HG03571 (cell line): ENCODE measurements around the gene PCDHGA6.
"Not testable (repeated sequence)": the region's sequence is repeated elsewhere in the genome, so short reads cannot be mapped to it uniquely, and the experiment has no call there.

Source experiments
- ATAC-seq: cut with Tn5 transposase; IDR thresholded peaks from one replicate; pipeline ENCODE4 v1.9.1; 2021; ENCODE audit not compliant: unreplicated experiment

Gene PCDHGA6

DNA sequence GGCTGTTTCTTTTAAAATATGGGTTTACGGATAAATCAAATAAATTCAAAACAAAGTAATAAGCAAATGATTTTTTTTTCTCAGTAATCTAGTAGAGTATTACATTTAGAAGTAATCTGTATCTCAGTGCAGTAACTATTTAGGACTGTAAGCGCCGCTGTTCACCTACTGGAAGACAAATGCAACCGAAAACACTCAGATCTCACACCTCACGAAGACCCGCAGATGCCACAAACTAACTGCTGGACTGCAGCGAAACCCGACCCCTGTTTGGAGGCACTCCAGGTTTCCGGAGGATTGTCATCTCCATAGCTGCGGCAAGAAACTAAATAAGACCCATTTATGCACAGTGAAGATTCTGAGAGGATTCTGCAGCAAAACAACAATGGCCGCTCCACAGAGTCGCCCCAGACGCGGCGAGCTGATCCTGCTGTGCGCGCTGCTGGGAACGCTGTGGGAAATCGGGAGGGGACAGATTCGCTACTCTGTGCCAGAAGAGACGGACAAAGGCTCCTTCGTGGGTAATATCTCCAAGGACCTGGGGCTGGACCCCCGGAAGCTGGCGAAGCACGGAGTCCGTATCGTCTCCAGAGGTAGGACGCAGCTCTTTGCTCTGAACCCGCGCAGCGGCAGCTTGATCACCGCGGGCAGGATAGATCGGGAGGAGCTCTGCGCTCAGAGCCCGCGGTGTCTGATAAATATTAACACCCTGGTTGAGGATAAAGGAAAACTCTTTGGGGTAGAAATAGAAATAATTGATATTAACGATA lies 18.9 kb downstream of the PCDHGA6 start, which contains the start of gene PCDHGA8:
Gene PCDHGA8 (plus strand): TSS at position 205 of the 770 bp plus-strand sequence. CDS start 181 bp downstream, at position 386.
- no peak for ATAC-seq

DNA sequence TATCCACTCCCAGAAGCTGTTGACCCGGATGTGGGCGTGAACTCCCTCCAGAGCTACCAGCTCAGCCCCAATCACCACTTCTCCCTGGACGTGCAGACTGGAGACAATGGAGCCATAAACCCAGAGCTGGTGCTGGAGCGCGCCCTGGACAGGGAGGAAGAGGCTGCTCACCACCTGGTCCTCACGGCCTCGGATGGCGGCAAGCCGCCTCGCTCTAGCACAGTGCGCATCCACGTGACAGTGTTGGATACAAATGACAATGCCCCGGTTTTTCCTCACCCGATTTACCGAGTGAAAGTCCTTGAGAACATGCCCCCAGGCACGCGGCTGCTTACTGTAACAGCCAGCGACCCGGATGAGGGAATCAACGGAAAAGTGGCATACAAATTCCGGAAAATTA lies 19.6 kb downstream of the PCDHGA6 start:
- no peak for ATAC-seq

DNA sequence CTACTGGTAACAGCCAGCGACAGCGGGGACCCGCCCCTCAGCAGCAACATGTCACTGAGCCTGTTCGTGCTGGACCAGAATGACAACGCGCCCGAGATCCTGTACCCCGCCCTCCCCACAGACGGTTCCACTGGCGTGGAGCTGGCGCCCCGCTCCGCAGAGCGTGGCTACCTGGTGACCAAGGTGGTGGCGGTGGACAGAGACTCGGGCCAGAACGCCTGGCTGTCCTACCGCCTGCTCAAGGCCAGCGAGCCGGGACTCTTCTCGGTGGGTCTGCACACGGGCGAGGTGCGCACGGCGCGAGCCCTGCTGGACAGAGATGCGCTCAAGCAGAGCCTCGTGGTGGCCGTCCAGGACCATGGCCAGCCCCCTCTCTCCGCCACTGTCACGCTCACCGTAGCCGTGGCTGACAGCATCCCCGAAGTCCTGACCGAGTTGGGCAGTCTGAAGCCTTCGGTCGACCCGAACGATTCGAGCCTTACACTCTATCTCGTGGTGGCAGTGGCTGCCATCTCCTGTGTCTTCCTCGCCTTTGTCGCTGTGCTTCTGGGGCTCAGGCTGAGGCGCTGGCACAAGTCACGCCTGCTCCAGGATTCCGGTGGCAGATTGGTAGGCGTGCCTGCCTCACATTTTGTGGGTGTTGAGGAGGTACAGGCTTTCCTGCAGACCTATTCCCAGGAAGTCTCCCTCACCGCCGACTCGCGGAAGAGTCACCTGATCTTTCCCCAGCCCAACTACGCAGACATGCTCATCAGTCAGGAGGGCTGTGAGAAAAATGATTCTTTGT lies 20.9 kb downstream of the PCDHGA6 start:
- not testable (repeated sequence) for ATAC-seq

DNA sequence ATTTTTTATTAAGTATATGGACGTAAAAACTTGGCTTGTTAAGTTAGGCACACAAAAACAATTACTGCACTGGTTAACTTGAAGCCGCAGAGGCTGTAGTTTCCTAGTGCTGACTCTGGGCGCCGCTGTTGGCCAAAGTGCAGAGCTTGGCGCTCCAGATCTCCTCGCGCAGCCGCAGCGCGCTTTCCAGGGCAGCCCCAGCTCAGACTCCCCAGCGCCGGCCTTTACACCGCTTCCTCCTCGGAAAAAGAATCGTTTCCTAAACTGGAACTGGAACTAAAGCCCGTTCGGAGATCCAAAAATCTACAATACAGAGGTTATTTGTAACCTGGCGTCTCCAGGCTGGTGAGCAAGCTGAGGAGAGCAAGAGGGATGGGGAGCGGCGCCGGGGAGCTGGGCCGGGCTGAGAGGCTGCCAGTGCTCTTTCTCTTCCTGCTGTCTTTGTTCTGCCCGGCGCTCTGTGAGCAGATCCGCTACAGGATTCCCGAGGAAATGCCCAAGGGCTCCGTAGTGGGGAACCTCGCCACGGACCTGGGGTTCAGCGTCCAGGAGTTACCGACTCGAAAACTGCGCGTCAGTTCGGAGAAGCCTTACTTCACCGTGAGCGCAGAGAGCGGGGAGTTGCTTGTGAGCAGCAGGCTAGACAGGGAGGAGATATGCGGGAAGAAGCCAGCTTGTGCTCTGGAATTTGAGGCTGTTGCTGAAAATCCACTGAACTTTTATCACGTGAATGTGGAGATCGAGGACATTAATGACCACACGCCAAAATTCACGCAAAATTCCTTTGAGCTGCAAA lies 24.3 kb downstream of the PCDHGA6 start, which contains the start of gene PCDHGB5:
Gene PCDHGB5 (plus strand): TSS at position 192 of the 796 bp plus-strand sequence. CDS start 181 bp downstream, at position 373.
- ATAC-seq = peak; percentile 88

DNA sequence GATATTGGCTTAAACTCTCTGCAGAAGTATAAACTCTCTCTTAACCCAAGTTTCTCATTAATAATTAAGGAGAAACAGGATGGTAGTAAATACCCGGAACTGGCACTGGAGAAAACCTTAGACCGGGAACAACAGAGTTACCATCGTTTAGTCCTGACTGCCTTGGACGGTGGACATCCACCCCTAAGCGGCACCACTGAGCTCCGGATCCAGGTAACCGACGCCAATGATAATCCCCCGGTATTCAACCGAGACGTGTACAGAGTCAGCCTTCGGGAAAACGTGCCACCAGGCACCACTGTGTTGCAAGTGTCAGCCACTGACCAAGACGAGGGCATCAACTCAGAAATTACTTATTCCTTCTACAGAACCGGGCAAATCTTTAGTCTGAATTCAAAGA lies 24.9 kb downstream of the PCDHGA6 start:
- ATAC-seq = no peak

DNA sequence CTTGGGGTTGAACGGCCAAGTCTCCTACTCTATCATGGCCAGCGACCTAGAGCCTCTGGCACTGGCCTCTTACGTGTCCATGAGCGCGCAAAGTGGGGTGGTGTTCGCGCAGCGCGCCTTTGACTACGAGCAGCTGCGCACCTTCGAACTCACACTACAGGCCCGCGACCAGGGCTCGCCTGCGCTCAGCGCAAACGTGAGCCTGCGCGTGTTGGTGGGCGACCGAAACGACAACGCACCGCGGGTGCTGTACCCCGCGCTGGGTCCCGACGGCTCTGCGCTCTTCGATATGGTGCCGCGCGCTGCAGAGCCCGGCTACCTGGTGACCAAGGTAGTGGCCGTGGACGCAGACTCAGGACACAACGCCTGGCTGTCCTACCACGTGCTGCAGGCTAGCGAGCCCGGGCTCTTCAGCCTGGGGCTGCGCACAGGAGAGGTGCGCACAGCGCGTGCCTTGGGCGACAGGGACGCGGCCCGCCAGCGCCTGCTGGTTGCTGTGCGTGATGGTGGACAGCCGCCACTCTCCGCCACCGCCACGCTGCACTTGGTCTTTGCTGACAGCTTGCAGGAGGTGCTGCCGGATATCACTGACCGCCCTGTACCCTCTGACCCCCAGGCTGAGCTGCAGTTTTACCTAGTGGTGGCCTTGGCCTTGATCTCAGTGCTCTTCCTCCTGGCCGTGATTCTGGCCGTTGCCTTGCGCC lies 26.0 kb downstream of the PCDHGA6 start:
- no peak for ATAC-seq

DNA sequence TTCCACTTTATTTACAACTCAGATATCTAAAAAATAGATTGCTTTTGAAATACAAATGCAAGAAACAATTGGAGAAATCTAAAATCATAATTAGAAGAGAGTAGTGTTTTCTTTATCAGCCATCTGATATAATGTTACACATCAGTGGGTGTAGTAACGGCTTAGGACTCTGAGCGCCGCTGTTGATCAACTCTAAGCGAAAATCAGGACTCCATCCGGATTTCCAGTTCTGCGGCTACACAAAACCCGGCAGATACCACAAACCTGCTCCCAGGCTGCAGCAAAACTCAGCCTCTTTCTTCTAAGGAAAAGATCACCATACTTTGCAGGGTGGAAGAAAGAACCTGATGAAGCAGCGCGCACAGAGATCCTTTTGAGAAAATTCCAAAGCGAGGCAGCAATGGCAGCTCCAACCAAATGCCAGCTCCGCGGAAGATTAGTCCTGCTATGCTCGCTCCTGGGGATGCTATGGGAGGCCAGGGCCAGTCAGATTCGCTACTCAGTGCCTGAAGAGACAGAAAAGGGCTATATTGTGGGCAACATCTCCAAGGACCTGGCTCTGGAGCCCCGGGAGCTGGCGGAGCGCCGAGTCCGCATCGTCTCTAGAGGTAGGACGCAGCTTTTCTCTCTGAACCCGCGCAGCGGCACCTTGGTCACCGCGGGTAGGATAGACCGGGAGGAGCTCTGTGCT lies 29.0 kb downstream of the PCDHGA6 start, which contains the start of gene PCDHGA9:
Gene PCDHGA9 (plus strand): TSS at position 226 of the 691 bp plus-strand sequence. CDS start 175 bp downstream, at position 401.
- ATAC-seq = no peak

DNA sequence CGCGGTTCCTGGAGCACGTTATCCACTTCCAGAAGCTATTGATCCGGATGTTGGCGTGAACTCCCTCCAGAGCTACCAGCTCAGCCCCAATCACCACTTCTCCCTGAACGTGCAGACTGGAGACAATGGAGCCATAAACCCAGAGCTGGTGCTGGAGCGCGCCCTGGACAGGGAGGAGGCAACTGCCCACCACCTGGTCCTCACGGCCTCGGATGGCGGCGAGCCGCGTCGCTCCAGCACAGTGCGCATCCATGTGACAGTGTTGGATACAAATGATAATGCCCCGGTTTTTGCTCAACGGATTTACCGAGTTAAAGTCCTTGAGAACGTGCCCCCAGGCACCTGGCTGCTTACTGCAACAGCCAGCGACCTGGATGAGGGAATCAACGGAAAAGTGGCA lies 29.7 kb downstream of the PCDHGA6 start:
- ATAC-seq = no peak

DNA sequence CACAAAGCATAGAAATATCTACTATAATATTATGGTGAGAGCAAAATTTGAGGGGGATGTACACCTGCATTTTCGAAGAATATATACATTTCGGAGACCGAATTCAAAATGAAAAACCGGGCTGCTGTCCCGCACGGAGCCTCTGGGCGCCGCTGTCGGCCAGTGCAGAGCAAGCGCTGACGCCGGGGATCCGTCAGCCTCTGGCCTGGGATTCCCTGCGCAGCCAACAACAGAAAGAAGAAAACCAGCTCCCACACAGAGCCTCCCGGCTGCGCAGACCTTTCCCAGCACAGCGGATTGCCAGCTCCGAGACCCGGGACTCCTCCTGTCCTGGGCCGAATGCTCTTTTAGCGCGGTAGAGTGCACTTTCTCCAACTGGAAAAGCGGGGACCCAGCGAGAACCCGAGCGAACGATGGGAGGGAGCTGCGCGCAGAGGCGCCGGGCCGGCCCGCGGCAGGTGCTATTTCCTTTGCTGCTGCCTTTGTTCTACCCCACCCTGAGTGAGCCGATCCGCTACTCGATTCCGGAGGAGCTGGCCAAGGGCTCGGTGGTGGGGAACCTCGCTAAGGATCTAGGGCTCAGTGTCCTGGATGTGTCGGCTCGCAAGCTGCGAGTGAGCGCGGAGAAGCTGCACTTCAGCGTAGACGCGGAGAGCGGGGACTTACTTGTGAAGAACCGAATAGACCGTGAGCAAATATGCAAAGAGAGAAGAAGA lies 34.3 kb downstream of the PCDHGA6 start, which contains the start of gene PCDHGB6:
Gene PCDHGB6 (plus strand): TSS at position 232 of the 716 bp plus-strand sequence. CDS start 182 bp downstream, at position 414.
- not testable (repeated sequence) for ATAC-seq

DNA sequence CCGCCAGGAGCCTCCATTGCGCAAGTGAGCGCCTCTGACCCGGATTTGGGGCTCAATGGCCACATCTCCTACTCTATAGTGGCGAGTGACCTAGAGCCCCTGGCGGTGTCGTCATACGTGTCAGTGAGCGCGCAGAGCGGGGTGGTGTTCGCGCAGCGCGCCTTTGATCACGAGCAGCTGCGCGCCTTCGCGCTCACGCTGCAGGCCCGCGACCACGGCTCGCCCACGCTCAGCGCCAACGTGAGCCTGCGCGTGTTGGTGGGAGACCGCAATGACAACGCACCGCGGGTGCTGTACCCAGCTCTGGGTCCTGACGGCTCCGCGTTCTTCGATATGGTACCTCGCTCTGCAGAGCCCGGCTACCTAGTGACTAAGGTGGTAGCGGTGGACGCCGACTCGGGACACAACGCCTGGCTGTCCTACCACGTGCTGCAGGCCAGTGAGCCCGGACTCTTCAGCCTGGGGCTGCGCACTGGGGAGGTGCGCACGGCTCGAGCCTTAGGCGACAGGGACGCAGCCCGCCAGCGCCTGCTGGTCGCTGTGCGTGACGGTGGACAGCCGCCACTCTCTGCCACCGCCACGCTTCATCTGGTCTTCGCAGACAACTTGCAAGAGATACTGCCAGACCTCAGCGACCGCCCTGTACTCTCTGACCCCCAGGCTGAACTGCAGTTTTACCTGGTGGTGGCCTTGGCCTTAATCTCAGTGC lies 36.1 kb downstream of the PCDHGA6 start:
- ATAC-seq = no peak

DNA sequence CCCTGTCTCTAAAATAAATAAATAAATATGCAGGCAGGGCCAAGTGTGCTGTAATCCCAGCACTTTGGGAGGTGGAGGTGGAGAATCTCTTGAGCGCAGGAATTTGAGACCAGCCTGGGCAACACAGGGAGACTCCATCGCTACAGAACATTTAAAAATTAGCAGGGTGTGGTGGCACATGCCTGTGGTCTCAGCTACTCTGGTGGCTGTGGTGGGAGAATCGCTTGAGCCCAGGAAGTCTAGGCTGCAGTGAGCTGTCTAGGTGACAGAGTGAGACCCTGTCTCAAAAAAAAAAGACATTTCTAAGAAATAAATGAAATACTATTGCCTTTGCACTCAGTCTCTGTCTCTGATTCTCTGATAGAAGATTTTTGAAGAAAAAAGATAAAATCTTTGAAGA lies 37.9 kb downstream of the PCDHGA6 start:
- ATAC-seq = no peak

DNA sequence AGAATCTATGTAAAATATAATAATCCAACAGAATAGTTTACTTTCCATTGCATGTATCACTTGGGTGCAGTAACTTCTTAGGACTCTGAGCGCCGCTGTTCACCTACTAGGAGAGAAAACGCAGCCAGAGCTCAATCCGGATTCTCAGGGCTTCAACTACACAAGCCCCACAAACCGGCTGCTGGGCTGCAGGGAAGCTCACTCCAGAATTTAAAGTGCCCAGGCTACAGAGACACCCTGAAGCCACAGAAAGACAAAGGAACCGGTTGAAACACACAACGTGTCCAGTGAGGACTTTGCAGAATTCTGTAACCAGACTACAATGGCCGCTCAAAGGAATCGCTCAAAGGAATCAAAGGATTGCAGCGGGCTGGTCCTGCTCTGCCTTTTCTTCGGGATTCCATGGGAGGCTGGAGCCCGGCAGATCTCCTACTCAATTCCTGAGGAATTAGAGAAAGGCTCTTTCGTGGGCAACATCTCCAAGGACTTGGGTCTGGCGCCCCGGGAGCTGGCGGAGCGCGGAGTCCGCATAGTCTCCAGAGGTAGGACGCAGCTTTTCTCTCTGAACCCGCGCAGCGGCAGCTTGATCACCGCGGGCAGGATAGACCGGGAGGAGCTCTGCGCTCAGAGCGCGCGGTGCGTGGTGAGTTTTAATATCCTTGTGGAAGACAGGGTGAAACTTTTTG lies 39.3 kb downstream of the PCDHGA6 start, which contains the start of gene PCDHGA10:
Gene PCDHGA10 (plus strand): TSS at position 134 of the 686 bp plus-strand sequence. CDS start 189 bp downstream, at position 323.
- peak; percentile 84 for ATAC-seq

DNA sequence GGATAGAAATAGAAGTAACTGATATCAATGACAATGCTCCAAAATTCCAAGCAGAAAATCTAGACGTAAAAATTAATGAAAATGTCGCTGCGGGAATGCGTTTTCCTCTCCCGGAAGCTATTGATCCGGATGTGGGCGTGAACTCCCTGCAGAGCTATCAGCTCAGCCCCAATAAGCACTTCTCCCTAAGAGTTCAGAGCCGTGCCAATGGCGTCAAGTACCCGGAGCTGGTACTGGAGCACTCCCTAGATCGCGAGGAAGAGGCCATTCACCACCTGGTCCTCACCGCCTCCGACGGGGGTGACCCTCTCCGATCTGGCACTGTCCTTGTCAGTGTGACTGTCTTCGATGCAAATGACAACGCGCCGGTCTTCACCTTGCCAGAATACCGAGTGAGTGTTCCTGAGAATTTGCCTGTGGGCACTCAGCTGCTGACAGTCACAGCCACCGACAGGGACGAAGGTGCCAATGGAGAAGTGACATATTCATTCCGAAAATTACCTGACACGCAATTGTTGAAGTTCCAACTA lies 39.9 kb downstream of the PCDHGA6 start:
- ATAC-seq = no peak

DNA sequence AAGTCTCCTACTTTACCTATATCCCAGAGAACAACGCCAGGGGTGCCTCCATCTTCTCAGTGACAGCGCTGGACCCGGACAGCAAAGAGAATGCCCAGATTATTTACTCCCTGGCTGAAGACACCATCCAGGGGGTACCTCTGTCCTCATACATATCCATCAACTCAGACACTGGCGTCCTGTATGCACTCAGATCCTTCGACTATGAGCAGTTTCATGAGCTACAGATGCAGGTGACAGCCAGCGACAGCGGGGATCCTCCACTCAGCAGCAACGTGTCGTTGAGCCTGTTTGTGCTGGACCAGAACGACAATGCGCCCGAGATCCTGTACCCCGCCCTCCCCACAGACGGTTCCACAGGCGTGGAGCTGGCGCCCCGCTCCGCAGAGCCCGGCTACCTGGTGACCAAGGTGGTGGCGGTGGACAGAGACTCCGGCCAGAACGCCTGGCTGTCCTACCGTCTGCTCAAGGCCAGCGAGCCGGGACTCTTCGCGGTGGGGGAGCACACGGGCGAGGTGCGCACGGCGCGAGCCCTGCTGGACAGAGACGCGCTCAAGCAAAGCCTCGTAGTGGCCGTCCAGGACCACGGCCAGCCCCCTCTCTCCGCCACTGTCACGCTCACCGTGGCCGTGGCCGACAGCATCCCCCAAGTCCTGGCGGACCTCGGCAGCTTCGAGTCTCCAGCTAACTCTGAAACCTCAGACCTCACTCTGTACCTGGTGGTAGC lies 41.0 kb downstream of the PCDHGA6 start:
- ATAC-seq = not testable (repeated sequence)

DNA sequence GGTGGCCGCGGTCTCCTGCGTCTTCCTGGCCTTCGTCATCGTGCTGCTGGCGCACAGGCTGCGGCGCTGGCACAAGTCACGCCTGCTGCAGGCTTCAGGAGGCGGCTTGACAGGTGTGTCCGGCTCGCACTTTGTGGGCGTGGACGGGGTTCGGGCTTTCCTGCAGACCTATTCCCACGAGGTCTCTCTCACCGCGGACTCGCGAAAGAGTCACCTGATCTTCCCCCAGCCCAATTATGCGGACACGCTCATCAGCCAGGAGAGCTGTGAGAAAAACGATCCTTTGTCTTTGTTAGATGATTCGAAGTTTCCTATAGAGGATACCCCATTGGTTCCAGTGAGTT lies 41.6 kb downstream of the PCDHGA6 start:
- ATAC-seq = not testable (repeated sequence)

DNA sequence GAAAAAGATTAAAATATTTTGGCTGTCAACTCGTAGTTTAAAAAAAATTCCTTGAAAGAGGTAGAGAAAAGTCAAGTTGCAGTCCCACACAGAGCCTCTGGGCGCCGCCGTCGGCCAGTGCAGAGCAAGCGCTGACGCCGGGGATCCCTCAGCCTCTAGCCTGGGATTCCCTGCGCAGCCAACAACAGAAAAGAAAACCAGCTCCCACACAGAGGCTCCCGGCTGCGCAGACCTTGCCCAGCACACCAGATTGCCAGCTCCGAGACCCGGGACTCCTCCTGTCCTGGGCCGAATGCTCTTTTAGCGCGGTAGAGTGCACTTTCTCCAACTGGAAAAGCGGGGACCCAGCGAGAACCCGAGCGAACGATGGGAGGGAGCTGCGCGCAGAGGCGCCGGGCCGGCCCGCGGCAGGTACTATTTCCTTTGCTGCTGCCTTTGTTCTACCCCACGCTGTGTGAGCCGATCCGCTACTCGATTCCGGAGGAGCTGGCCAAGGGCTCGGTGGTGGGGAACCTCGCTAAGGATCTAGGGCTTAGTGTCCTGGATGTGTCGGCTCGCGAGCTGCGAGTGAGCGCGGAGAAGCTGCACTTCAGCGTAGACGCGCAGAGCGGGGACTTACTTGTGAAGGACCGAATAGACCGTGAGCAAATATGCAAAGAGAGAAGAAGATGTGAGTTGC lies 43.9 kb downstream of the PCDHGA6 start, which contains the start of gene PCDHGB7:
Gene PCDHGB7 (plus strand): TSS at position 184 of the 679 bp plus-strand sequence. CDS start 183 bp downstream, at position 367.
- ATAC-seq = peak; percentile 68
